GM12873 (cell line): ENCODE data around the gene CSMD2.

Source experiments
- CTCF ChIP-seq: IDR thresholded peaks from 2 replicates; pipeline ENCODE4 v1.5.1; 2012; ENCODE audit warnings: low read depth, mild to moderate bottlenecking, moderate library complexity, low read length, control low read depth; ENCODE audit not compliant: insufficient read depth; ENCODE audit errors: missing control alignments

The CSMD2 gene

DNA sequence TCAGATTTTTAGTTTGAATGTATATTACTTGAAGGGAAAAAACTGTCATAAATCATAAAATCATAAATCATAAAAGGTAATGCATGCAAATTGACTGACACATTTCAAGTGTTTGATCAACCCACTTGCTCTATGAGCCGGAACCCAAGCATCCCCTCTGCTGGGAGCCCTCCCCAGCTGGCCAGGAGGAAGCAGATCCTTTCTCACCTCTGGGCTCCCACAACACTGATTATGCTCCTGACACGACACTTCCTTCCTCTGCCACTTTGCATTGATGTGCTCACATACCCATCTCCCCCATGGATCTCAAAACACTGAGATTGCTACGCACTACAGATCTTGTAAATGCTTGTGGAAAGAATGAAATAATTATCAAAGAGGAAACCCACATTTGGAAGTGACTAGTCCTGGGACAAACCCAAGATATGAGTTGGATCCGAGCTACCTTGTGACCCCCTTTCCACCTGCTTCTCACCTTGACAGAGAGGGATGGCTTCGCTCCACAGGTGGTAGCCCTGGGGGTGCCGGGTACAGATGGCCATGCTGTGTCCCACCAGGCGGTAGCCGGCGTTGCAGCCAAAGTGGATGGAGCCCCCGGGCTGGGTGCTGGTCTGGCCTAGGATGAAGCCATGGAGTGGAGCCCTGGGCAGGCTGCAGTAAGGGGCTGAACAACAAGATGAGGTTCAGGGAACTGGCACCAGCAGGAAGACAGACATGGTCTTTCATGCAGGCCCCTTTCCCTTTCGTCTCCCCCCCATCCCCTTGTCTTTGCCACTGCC lies 588.0 kb downstream of the CSMD2 start:
- TF ChIP-seq CTCF, result no peak

DNA sequence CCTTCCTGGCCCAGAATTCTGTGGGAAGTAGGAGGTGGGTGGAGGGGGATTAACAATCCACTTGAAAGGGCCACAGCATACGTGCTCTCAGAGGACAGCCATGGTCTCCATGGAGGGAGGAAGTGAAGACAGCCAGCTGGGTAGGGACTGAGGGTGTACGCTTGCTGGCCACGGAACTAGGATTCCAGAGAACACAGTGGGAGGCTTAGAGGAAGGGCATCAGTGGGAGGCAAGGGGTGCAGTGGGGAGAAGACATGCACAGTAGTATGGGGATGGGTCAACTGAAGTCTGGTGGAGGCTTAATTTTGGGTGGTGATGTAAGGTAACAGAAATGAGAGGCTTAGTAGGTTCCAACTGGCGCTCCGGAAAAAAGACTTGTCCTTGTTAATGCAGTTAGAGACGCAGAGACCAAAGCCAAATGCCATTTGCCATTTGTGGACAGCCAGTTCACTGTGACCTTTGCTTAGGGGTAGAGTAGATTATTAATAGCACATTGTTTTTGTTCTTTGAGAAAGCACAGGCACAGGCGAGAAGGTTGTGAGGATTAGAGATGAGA lies 589.6 kb downstream of the CSMD2 start:
- no peak for TF ChIP-seq CTCF

- TF ChIP-seq CTCF, result no peak
These were observed 591.4 kb downstream of the CSMD2 start for GRCh38 chr1:33573661-33574060.

DNA sequence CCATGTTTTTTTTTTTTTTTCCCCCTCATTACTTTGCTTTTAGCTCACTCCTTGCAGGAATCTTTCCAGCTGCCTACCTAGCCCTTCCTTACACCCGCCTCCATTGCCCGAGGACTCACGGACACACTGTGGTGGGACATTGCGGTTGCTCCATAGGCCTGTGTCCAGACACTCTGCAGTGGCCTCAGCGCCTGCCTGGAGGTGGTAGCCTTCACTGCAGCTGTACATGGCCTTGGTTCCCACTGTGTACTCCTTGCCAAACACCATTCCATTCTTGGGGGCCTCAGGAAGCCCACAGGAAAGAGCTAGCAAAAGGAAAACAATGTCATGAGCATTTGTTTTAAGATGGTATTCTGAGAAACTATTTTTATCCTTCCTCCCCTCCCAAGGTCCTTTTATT lies 592.6 kb downstream of the CSMD2 start:
- no peak for TF ChIP-seq CTCF

- TF ChIP-seq CTCF, result no peak
These were observed 595.7 kb downstream of the CSMD2 start for GRCh38 chr1:33569331-33569730.

- TF ChIP-seq CTCF, result no peak
These were observed 601.3 kb downstream of the CSMD2 start for GRCh38 chr1:33563699-33564098.

DNA sequence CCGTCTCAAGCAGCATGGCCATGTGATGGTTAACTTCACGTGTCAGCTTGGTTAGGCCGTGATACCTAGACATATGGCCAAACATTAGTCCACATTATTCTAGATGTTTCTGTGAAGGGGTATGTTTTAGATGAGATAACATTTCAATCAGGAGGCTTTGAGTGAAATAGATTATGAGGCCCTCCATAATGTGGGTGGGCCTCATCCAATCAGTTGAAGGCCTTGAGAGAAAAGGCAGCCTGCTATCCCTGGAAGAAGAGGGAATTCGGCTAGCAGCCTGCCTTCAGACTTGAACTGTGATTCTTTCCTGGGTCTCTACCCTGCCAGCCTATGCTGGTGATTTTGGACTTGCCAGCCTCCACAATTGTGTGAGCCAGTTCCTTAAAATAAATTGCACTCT lies 602.5 kb downstream of the CSMD2 start:
- no peak for TF ChIP-seq CTCF
